Measurements from ENCODE around the gene SESN1.

Gene SESN1

GRCh38 chr6:109060571-109060970 lies 34.1 kb downstream of the SESN1 start:
- no peak for DNase-seq (ENCODE audit: low spot score)

DNA sequence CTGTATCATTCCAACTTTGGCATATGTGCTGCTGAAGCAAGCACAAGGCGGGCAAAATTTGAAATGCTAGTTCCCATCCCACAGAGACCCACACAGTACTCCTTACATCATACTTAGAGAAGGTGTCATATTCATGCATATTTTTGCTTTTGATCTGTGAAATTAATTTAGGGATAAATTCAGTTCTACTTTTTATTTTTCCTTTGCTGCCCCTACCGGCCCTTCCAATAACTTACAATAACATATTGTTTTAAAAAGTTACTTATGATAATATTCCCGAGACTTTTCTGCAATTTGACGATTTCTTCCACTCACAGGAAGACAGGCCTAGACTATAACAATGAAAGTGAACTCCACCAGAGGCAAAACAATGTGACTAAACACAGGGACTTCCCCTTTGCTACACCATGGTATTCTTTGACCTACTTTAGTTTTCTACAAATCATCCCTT lies 35.0 kb downstream of the SESN1 start:
- no peak for DNase-seq (ENCODE audit: low spot score)

DNA sequence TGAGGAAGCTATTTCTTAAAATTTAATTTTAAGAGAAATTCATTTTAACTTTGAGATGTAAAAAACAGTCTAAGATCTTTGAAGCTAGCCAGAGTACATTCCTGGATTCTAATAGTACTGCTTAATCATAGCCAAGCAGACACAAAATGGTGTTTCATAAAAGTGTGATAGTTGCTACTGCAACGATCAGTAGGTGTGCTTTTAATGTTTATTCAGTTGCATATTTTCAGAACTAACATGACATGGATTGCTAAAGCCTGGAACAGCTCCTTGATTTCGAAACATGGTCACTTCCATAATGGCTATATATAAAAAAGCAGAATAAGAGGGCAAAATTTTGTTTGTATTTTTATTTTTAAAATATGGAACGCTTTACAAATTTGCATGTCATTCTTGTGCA lies 35.5 kb downstream of the SESN1 start:
- no peak for DNase-seq (ENCODE audit: low spot score)

- DNase-seq (ENCODE audit: low spot score): no peak
Measured at GRCh38 chr6:109058620-109059019, 36.0 kb downstream of the SESN1 start.

DNA sequence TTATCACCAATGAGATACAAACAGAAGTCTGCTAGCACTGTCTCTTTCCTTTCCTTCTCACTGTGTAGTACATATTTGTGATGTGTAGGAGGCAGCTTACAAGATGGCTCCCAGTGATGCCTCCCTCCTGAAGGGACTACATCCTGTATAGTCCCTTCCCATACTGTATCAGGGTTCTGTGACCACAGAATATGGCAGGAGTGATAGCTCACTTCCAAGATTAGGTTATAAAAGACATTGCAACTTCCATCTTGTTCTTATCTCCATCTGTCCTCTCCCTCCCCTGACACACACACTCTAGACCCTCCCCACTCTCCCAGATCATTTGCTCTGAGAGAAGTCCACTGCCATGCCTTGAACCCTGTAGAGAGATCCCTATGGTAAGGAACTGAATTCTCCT lies 38.0 kb downstream of the SESN1 start:
- DNase-seq (ENCODE audit: low spot score): no peak

DNA sequence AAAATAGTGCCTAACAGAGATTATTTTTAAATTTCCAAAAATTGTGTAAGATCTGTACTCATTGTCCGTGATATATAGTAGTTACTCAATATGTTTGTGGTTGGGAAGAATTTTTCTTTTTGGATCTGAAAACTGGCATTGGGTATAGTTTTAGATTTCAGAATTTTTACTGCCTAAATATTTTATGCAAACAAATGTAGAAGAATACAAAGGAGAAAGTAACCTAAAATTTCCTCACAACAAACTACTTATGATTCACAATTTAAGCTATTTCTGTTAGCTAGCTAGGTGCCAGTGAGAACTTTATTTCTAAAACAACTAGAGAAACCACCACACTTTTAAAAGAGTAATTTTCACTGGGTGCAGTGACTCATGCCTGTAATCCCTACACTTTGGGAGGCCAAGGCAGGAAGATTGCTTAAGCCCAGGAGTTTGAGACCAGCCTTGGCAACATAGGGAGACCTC lies 38.8 kb downstream of the SESN1 start:
- DNase-seq (ENCODE audit: low spot score): no peak

GRCh38 chr6:109053336-109053735 lies 41.3 kb downstream of the SESN1 start:
- DNase-seq (ENCODE audit: low spot score): no peak

GRCh38 chr6:109052852-109053251 lies 41.8 kb downstream of the SESN1 start:
- no peak for DNase-seq (ENCODE audit: low spot score)

- DNase-seq (ENCODE audit: low spot score): no peak
Measured at GRCh38 chr6:109052018-109052651, 42.5 kb downstream of the SESN1 start.

GRCh38 chr6:109051301-109052017 lies 43.2 kb downstream of the SESN1 start:
- DNase-seq (ENCODE audit: low spot score): no peak

GRCh38 chr6:109050447-109051102 lies 44.1 kb downstream of the SESN1 start:
- DNase-seq (ENCODE audit: low spot score): no peak

- peak; percentile 64 for DNase-seq (ENCODE audit: low spot score)
Measured at GRCh38 chr6:109050012-109050411, 44.6 kb downstream of the SESN1 start.

DNA sequence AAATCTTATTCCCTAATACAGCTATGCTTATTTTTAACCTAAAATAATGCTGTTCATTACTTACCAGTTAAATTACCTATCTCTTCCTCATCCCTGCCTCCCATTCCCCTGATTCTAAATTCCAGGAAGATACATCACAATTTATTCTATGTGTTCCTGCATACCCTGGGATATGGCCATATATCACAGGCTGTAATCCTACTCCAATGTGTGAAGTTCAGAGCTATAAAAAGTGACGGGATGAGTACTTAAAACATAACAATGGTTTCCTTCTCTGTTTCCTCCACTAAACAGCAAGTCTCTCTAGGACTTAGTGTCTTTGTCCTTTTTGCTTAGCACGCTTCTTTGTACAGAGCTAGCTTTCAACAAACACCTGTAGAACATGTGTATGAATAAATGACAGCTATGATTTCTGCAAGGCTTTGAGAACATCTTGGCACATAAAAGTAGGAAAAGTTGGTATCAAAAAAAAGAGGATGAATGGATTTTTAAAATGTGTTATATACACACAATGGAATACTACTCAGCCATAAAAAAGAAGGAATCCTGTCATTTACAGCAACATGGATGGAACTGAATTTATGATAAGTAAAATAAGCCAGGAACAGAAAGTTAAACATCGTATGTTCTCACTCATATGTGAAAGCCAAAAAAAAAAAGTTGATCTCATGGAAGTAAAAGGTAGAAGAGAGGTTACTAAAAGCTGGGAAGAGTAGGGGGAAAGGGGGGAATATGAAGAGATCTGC lies 45.8 kb downstream of the SESN1 start:
- no peak for DNase-seq (ENCODE audit: low spot score)

DNA sequence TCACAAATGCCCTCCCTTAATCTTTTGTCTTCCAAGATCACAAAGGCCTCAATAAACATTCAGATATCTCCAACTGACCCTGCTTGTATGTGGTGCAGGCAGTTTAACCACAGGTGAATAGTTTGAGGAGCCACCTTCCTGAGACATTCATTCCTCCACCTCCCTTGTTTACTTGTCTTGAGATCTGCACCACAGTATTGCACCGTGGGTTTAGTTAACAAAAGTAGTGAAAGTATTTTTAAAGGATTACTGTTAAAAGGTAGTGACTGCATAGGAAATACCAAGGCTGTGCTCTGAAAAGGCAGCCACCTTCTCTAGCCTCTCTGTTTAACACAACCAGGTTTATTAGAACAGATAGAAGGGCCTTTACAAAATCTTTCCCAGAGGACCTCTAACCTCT lies 46.5 kb downstream of the SESN1 start:
- no peak for DNase-seq (ENCODE audit: low spot score)

DNA sequence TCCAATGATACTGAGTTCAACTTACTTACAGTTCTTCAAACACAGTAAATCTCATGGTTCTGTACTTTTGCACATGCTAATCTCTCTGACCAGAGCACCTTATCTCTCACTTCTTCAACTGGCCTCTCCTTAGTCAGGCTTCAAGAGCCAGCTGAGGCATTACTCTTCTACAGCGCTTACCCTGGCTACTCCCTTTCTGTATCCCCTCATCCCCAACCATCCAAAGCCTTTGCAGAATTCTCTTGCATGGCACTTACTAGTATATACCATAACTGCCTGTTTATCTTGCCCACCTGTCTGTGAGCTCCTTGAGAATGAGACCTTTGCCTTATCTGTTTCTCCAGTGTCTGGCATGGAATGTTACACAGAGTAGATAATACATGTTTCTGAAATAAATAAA lies 49.2 kb downstream of the SESN1 start:
- DNase-seq (ENCODE audit: low spot score): no peak

- DNase-seq (ENCODE audit: low spot score): no peak
Measured at GRCh38 chr6:109039795-109040194, 54.9 kb downstream of the SESN1 start.

- DNase-seq (ENCODE audit: low spot score): no peak
Measured at GRCh38 chr6:109038837-109039398, 55.7 kb downstream of the SESN1 start.

DNA sequence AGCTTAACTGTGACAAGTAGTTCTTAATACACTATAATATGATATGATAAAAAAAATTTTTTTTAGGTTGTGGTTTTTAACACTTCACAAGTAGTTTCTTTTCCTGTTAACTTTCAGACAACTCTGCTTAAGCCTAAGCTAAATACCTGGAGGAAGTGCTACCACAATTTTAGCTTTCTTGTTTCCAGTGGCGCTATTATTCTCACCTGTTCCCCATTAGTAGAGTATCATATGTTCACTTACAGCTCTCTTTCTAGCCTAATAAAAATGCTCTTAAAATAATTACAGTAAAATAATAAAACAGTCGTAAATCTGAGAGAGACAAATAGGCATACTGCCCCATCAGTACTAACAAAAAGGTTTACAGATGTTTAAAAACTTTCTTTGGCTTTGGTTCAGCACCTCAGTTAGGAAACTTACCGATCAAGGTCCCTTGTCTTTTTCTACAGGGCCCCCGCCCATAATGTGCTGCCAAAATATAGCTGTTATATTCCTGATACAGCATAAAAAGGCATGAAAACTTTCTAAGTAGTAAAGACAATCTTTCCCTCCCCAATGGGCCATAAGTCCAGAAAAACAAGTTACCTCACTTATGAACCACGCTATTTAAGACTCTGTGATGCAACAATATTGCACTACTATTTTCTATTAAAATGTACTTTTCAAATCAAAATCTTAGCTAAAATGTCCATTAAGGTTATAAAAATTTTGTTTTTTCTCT lies 57.9 kb downstream of the SESN1 start:
- no peak for DNase-seq (ENCODE audit: low spot score)

- DNase-seq (ENCODE audit: low spot score): no peak
Measured at GRCh38 chr6:109034526-109034925, 60.1 kb downstream of the SESN1 start.

DNA sequence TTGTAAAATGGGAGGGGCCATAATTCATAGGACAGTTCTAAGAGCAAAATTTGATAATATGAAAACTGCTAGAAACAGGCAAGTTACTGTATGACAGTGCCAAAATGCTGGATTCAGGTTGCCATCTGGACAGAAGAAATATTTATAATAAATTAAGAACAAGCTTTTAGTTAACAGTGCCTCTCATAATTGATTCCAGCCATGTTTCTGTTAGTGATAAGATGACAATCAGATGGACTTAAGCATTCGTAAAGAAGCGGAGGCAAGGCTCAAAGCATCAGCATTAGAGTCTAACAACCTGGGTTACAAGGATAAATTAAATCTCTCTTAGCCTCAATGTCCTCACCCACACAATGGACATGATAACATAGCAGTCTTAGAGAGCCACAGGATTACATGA lies 61.0 kb downstream of the SESN1 start:
- DNase-seq (ENCODE audit: low spot score): no peak

- DNase-seq (ENCODE audit: low spot score): no peak
Measured at GRCh38 chr6:109031416-109031815, 63.2 kb downstream of the SESN1 start.
